Activated CD4-positive, alpha-beta T cell treated with anti-CD3 and anti-CD28 coated beads, Interleukin-2, amount 50 U/mL, for 24 hours (primary cell): ENCODE data around the gene CCDC167.

ENCODE experiments used
- DNase-seq, 2 donors: peaks; one replicate each; pipeline ENCODE4 v3.0.0-alpha.2; 2020; ENCODE audit warnings: low read depth in 1 of 2, low spot score in 1 of 2

Gene CCDC167

DNA sequence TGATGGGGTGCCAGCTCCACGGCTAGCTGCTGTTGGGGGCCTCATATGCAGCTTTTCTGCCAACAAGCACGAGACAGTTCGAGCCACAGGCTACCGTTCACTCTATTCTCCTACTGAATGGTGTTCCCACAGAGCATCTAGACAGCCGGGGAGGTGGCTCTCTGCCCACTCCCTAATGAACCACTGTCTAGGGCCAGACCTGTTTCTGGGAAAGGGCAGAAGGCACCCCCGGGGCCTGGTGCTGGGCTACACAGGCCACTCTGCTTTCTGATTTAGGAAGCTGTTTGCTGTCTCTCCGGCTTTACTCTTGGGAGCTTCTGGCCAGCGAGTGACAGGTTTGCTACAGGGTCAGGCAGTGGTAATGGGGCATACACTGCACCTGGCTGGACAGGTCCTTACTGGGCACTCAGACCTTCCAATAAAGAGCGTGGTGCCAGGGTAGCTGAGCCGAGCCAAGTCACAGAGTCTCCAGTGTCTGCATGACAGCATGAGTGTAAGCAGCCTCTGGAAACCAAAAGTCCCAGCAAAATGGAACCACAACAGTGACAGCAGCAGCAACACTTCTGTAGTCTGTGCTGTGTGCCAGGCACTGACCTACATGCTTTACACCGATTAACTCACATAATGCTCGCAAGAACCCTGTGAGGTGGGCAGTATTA lies 8.4 kb downstream of the CCDC167 start:
- no peak for DNase-seq

GRCh38 chr6:37490536-37491170 lies 9.0 kb downstream of the CCDC167 start:
- no peak for DNase-seq

- no peak for DNase-seq
These were observed 9.9 kb downstream of the CCDC167 start for GRCh38 chr6:37489697-37490336.

GRCh38 chr6:37488476-37488875 lies 11.2 kb downstream of the CCDC167 start:
- DNase-seq, result no peak

DNA sequence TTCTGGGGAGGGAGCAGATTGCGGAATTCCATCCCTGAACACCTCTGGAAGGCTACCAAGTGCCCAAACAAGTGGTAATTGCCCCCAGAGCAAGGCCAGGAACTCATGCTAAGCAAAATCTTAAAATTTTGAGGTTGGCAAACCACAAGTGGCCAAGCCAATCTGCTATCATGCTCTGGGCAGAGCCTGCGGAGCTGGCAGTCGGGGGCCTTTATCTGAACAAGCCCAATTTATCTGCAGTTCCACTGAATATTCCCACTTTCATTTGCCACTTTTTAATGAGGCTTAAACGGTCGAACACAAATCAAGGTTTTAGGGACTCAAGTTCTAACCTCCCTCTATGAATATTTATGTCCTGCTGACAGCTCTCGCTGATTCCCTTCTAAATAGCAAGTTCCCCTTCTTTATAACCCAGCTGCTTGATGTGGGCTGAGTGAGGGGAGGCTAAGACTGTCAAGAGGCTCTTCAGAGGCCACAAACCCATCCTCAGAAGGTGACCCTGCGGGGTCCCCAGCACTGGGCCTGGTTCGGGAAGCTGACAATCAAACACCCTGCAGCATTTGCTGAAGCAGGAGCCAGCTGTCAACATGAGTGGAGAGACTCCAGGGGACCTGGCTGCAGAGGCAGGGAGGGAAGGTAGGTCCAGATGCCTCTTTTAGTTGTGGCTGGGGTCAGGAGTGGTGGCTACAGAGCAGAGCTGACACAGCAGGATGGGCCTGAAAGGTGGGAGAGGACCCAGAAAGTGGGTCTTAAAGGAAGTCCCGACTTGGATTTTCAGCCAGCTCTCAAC lies 11.9 kb downstream of the CCDC167 start:
- no peak for DNase-seq

GRCh38 chr6:37486121-37486839 lies 13.4 kb downstream of the CCDC167 start:
- no peak for DNase-seq

GRCh38 chr6:37485291-37485702 lies 14.4 kb downstream of the CCDC167 start:
- DNase-seq, result no peak

GRCh38 chr6:37484786-37485170 lies 14.9 kb downstream of the CCDC167 start:
- DNase-seq, result no peak

GRCh38 chr6:37483917-37484785 lies 15.5 kb downstream of the CCDC167 start:
- peak; percentile 68 for DNase-seq

- DNase-seq, result no peak
These were observed 16.3 kb downstream of the CCDC167 start for GRCh38 chr6:37483252-37483901.

GRCh38 chr6:37482606-37483251 lies 17.0 kb downstream of the CCDC167 start:
- DNase-seq, result no peak

GRCh38 chr6:37481711-37482605 lies 17.7 kb downstream of the CCDC167 start:
- DNase-seq, result no peak

GRCh38 chr6:37480951-37481534 lies 18.6 kb downstream of the CCDC167 start:
- DNase-seq, result no peak

DNA sequence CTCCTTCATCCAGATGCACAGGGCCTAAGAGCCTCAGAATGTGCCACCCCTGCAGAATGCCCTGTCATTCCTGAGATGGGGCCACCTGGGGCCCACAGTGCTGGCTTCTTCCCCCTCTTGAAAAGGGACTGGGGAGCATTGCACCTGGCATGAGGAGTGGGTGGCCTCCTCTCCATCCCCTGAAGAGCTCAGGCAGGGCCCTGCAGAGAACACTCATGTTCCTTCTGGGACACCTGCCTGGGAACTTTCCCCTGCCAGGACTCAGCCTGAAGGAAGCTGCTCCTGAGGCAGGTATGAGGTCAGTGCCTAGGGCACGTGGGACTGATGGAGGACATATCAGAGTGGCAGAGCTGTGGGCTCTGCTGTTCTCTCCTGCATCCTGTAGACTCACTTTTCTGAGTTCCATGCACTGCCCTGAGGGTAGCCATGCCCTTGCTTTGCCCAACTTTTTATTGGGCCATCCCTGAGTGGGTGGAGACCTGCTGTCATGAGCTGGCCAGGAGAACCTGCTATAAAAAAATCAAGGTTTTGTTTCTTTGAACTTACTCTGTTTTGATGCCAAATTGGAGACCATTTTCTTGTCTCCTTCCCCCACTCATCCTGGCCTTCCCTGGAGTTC lies 19.5 kb downstream of the CCDC167 start:
- DNase-seq, result no peak

- no peak for DNase-seq
These were observed 20.3 kb downstream of the CCDC167 start for GRCh38 chr6:37479266-37479854.

GRCh38 chr6:37478827-37479226 lies 20.9 kb downstream of the CCDC167 start:
- no peak for DNase-seq
